ENCODE results near the gene HAPLN3.

HAPLN3 gene

DNA sequence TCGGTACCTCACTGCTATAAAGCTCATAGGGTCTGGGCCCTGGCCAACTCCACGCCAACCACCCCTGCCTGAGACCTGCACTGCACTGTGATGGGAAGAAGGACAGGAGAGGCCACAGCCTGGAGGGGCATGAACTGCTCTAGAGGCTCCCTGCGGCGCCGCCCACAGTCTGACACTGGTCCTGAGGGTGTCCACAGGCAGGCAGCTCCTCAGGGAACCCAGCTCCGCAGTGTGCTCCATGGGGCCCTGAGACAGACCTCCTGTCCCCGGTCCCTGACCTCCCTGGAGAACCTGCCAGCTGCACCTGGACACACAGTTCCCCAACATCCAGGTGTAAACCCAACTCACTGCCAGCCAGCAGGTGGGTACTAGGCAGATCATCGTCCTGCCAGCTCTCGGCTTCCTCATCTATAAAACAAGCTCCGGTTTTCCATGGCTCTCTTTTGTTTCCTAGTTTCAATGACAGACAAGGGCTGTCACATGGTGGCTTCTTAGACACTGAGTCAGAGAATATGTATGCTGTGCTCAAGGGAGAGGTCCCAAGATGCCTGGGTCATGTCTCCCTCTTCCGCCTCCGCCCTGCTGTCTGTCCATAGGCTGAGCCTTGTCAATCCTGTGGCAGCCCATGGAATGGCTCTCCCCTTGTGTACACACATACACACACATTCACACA lies 5.1 kb upstream of the HAPLN3 start:
- TF ChIP-seq, protein P1, sequence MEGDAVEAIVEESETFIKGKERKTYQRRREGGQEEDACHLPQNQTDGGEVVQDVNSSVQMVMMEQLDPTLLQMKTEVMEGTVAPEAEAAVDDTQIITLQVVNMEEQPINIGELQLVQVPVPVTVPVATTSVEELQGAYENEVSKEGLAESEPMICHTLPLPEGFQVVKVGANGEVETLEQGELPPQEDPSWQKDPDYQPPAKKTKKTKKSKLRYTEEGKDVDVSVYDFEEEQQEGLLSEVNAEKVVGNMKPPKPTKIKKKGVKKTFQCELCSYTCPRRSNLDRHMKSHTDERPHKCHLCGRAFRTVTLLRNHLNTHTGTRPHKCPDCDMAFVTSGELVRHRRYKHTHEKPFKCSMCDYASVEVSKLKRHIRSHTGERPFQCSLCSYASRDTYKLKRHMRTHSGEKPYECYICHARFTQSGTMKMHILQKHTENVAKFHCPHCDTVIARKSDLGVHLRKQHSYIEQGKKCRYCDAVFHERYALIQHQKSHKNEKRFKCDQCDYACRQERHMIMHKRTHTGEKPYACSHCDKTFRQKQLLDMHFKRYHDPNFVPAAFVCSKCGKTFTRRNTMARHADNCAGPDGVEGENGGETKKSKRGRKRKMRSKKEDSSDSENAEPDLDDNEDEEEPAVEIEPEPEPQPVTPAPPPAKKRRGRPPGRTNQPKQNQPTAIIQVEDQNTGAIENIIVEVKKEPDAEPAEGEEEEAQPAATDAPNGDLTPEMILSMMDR (conservative IDR thresholded peaks at IDR 0.05; ENCODE audit: low read depth, low read length), result no peak
- peak; percentile 72 for DNase-seq (ENCODE audit: low read depth)
- no peak overlapping the region for H3K4me3 ChIP-seq (ENCODE audit: low read length)

GRCh38 chr15:88899251-88899650 lies 3.9 kb upstream of the HAPLN3 start:
- no peak for DNase-seq (ENCODE audit: low read depth)
- TF ChIP-seq, protein P1 (conservative IDR thresholded peaks at IDR 0.05; ENCODE audit: low read depth, low read length), result no peak
- no peak overlapping the region for H3K4me3 ChIP-seq (ENCODE audit: low read length)

DNA sequence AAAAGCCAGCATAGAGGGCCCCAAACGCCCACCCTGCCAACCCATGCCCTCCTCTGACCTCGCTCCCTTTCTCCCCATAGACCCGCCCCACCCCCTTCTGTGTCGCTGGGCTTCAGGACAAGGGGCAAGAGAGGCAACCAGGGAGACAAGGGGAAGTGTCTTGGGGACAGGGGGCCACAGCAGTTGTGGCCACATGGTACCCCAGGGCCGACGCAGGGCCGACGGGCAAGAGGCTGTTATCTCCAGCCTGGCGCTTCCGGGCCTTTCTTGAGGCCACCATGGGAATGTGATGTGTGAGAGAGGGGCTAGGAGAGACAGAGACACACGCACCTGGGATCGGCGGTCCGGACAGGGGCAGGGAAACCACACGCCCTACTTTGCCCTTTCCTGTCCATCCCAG lies 3.4 kb upstream of the HAPLN3 start:
- TF ChIP-seq, protein P1 (conservative IDR thresholded peaks at IDR 0.05; ENCODE audit: low read depth, low read length), result no peak
- no peak for DNase-seq (ENCODE audit: low read depth)
- no peak overlapping the region for H3K4me3 ChIP-seq (ENCODE audit: low read length)

- H3K4me3 ChIP-seq (ENCODE audit: low read length), result no peak overlapping the region
- TF ChIP-seq, protein P1 (conservative IDR thresholded peaks at IDR 0.05; ENCODE audit: low read depth, low read length), result peak; percentile 60
- DNase-seq (ENCODE audit: low read depth), result peak; percentile 48
These were observed 2.3 kb upstream of the HAPLN3 start for GRCh38 chr15:88897456-88898194.

DNA sequence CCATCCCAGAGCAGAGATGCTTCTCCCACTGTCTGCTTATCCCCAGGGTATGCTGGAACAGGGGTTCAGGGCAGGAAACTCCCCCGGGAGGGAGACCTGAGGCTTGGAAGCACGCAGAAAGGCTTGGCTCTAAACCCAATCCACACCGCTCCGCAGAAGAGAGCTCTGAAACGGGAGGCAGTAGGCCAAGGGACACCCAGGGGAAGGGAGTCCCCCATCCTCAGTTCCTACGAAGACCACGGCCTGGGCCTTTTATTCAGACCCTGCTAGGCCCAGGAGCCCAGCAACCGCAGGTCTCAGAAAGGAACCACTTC lies 1.8 kb upstream of the HAPLN3 start:
- no peak for DNase-seq (ENCODE audit: low read depth)
- TF ChIP-seq, protein P1 (conservative IDR thresholded peaks at IDR 0.05; ENCODE audit: low read depth, low read length), result no peak
- no peak overlapping the region for H3K4me3 ChIP-seq (ENCODE audit: low read length)

- no peak for DNase-seq (ENCODE audit: low read depth)
- H3K4me3 ChIP-seq (ENCODE audit: low read length), result no peak overlapping the region
- TF ChIP-seq, protein P1 (conservative IDR thresholded peaks at IDR 0.05; ENCODE audit: low read depth, low read length), result no peak
These were observed 1.1 kb upstream of the HAPLN3 start for GRCh38 chr15:88896333-88897033.

All from retinal pigment epithelial cell (primary cell).